Measurements from ENCODE around the gene RALGDS. TPM values are rescaled to one million over a fixed set of nuclear protein-coding genes. Genes with fewer than 3 reads are reported as not detected.
A peak's percentile ranks its signal among the peaks of the same experiment; 100 is the strongest.

The RALGDS gene
- total and polyA plus RNA-seq, 2 donors (not counting 1 experiment from before 2014, with no cell fraction given) = 62.4 to 88.0 TPM

GRCh38 chr9:133106511-133107244 is 14.4 kb downstream of the RALGDS start:
- ChIA-PET POLR2A (interaction anchor here (0.6 kb wide), 1 partner anchor 24 kb away, joined by 4 read pairs; no protein-coding TSS in a partner anchor), CTCF (interaction anchor here (0.9 to 26.5 kb wide), 2 partner anchors 42 to 53 kb away, joined by 4 to 599 read pairs; no protein-coding TSS in a partner anchor)
- Histone ChIP-seq H4K20me1 (ENCODE audit: control insufficient read depth, insufficient read depth, low read length, poor library complexity, severe bottlenecking) (peaks cover 2% of the 10 kb centered on the region), H3K4me2 (replicated peaks; ENCODE audit: low read depth, low read length, poor library complexity, severe bottlenecking) (no peak overlapping the region), H3K9ac (ENCODE audit: low read length) (no peak overlapping the region), H2AFZ (ENCODE audit: insufficient read depth, low read depth, low read length, poor library complexity, severe bottlenecking) (no peak overlapping the region), H3K36me3 (replicated peaks in 1 of 2; ENCODE audit: control extremely low read depth in 1 of 2, control insufficient read depth in 1 of 2, extremely low read depth in 1 of 2, insufficient read depth in 2 of 2, low read length in 1 of 2) (peaks cover 0 to 69% of the 10 kb centered on the region in 2 experiments), H3K27me3 (replicated peaks in 1 of 4; ENCODE audit: control extremely low read depth in 1 of 4, control insufficient read depth in 3 of 4, insufficient read depth in 4 of 4, low read length in 3 of 4) (no peaks in the 10 kb centered on the region), H3K4me3 (ENCODE audit: control extremely low read depth in 1 of 5, extremely low read depth in 1 of 5, insufficient read depth in 1 of 5, low read depth in 2 of 5, low read length in 4 of 5) (no peak overlapping the region), H3K4me1 (ENCODE audit: control insufficient read depth in 2 of 2, insufficient read depth in 2 of 2, low read length in 2 of 2) (peaks cover 0 to 2% of the 10 kb centered on the region in 2 donors), H3K79me2 (ENCODE audit: control insufficient read depth, insufficient read depth, low read length) (peaks cover 3% of the 10 kb centered on the region), H3K27ac (ENCODE audit: low read length in 2 of 2) (no peak overlapping the region), H3K9me3 (ENCODE audit: control extremely low read depth in 1 of 3, control insufficient read depth in 2 of 3, insufficient read depth in 1 of 3, low read length in 2 of 3) (peaks cover 0 to 5% (median 0%) of the 10 kb centered on the region in 3 donors)
- no peak for ATAC-seq (ENCODE audit: low read depth)
- Mint-ChIP-seq H3K4me1 (no peaks in the 10 kb centered on the region), H3K27ac (peak overlapping the region; percentile 46), H3K27me3 (no peaks in the 10 kb centered on the region), H3K9me3 (ENCODE audit: insufficient read depth) (no peaks in the 10 kb centered on the region), H3K4me3 (no peak overlapping the region)
- no peak for TF ChIP-seq EZH2 (IDR thresholded peaks at IDR 0.05; ENCODE audit: borderline replicate concordance, insufficient read depth, low read depth, low read length, poor library complexity, severe bottlenecking)
- TF ChIP-seq, protein P1, sequence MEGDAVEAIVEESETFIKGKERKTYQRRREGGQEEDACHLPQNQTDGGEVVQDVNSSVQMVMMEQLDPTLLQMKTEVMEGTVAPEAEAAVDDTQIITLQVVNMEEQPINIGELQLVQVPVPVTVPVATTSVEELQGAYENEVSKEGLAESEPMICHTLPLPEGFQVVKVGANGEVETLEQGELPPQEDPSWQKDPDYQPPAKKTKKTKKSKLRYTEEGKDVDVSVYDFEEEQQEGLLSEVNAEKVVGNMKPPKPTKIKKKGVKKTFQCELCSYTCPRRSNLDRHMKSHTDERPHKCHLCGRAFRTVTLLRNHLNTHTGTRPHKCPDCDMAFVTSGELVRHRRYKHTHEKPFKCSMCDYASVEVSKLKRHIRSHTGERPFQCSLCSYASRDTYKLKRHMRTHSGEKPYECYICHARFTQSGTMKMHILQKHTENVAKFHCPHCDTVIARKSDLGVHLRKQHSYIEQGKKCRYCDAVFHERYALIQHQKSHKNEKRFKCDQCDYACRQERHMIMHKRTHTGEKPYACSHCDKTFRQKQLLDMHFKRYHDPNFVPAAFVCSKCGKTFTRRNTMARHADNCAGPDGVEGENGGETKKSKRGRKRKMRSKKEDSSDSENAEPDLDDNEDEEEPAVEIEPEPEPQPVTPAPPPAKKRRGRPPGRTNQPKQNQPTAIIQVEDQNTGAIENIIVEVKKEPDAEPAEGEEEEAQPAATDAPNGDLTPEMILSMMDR (IDR thresholded peaks at IDR 0.05) = no peak
- WGBS (ENCODE audit: insufficient coverage) = 88% methylated on average over 17 of the region's 17 CpGs
- DNase-seq = no peak
- intact Hi-C loops (cut with micrococcal nuclease) = no loop called here

- WGBS (ENCODE audit: insufficient coverage) = 96% methylated on average over 5 of the region's 7 CpGs
These were observed 15.6 kb downstream of the RALGDS start for GRCh38 chr9:133105461-133105770.

More at GRCh38 chr9:133105461-133105770, 15.6 kb downstream of the RALGDS start:
- POLR2A ChIA-PET = no interaction called here
- Histone ChIP-seq H3K4me3 (ENCODE audit: control extremely low read depth in 1 of 5, extremely low read depth in 1 of 5, insufficient read depth in 1 of 5, low read depth in 2 of 5, low read length in 4 of 5) (no peak overlapping the region), H3K27me3 (replicated peaks in 1 of 4; ENCODE audit: control extremely low read depth in 1 of 4, control insufficient read depth in 3 of 4, insufficient read depth in 4 of 4, low read length in 3 of 4) (no peaks in the 10 kb centered on the region), H2AFZ (ENCODE audit: insufficient read depth, low read depth, low read length, poor library complexity, severe bottlenecking) (no peak overlapping the region), H3K27ac (ENCODE audit: low read length in 2 of 2) (no peak overlapping the region), H3K4me1 (ENCODE audit: control insufficient read depth in 2 of 2, insufficient read depth in 2 of 2, low read length in 2 of 2) (no peaks in the 10 kb centered on the region), H3K4me2 (replicated peaks; ENCODE audit: low read depth, low read length, poor library complexity, severe bottlenecking) (no peak overlapping the region), H3K79me2 (ENCODE audit: control insufficient read depth, insufficient read depth, low read length) (no peaks in the 10 kb centered on the region), H3K36me3 (replicated peaks in 1 of 2; ENCODE audit: control extremely low read depth in 1 of 2, control insufficient read depth in 1 of 2, extremely low read depth in 1 of 2, insufficient read depth in 2 of 2, low read length in 1 of 2) (peaks cover 0 to 75% of the 10 kb centered on the region in 2 experiments), H3K9me3 (ENCODE audit: control extremely low read depth in 1 of 3, control insufficient read depth in 2 of 3, insufficient read depth in 1 of 3, low read length in 2 of 3) (peaks cover 0 to 5% (median 0%) of the 10 kb centered on the region in 3 donors), H4K20me1 (ENCODE audit: control insufficient read depth, insufficient read depth, low read length, poor library complexity, severe bottlenecking) (no peaks in the 10 kb centered on the region), H3K9ac (ENCODE audit: low read length) (no peak overlapping the region)
- no peak overlapping the region for H3K4me3 Mint-ChIP-seq
- no peaks in the 10 kb centered on the region for H3K9me3 Mint-ChIP-seq (ENCODE audit: insufficient read depth)
- TF ChIP-seq EZH2 (IDR thresholded peaks at IDR 0.05; ENCODE audit: borderline replicate concordance, insufficient read depth, low read depth, low read length, poor library complexity, severe bottlenecking) = no peak
- TF ChIP-seq, protein P1 (IDR thresholded peaks at IDR 0.05) = no peak
- CTCF ChIA-PET = interaction anchor here (0.7 to 26.5 kb wide), 3 partner anchors 9 to 43 kb away, joined by 3 to 599 read pairs (median 4); no protein-coding TSS in a partner anchor
- ATAC-seq (ENCODE audit: low read depth) (no peak), DNase-seq (no peak)
- H3K4me1 Mint-ChIP-seq = no peaks in the 10 kb centered on the region
- H3K27me3 Mint-ChIP-seq = no peaks in the 10 kb centered on the region
- intact Hi-C loops (cut with micrococcal nuclease) = no loop called here
- no peak overlapping the region for H3K27ac Mint-ChIP-seq
